ENCODE results near the gene SUN1. TPM values are rescaled to one million over a fixed set of nuclear protein-coding genes. Genes with fewer than 3 reads are reported as not detected.

SUN1 gene
- total and polyA plus RNA-seq, 2 donors (not counting 3 experiments of a cell fraction or from before 2014, with no cell fraction given), result 158 to 410 TPM

GRCh38 chr7:844043-844442, 11.8 kb downstream of the SUN1 start:
- CTCF ChIA-PET, result interaction anchor here (1.2 to 3.0 kb wide), 2 partner anchors 8 to 56 kb away, joined by 3 to 17 read pairs; no protein-coding TSS in a partner anchor
- BruUV-seq (replicated peaks), result no TSS peak

More at GRCh38 chr7:844043-844442, 11.8 kb downstream of the SUN1 start:
- Histone ChIP-seq H3K27ac (ENCODE audit: insufficient read depth, low read depth, low read length) (no peak overlapping the region), H3K9me1 (replicated peaks; ENCODE audit: control insufficient read depth, extremely low read depth, insufficient read depth, low read length) (no peaks in the 10 kb centered on the region), H3K79me2 (ENCODE audit: control insufficient read depth, insufficient read depth, low read length) (no peaks in the 10 kb centered on the region), H3K27me3 (ENCODE audit: control insufficient read depth in 2 of 2, insufficient read depth in 2 of 2, low read length in 2 of 2) (no peaks in the 10 kb centered on the region), H3K36me3 (ENCODE audit: control insufficient read depth in 2 of 2, extremely low read depth in 1 of 2, insufficient read depth in 2 of 2, low read length in 2 of 2) (peaks cover 5 to 30% of the 10 kb centered on the region in 2 experiments), H3K9ac (replicated peaks; ENCODE audit: extremely low read depth, insufficient read depth, low read length) (no peak overlapping the region), H3K4me2 (ENCODE audit: insufficient read depth, low read length) (no peak overlapping the region), H4K20me1 (replicated peaks; ENCODE audit: control insufficient read depth, extremely low read depth, insufficient read depth, low read length) (no peaks in the 10 kb centered on the region), H3K4me1 (ENCODE audit: control insufficient read depth, extremely low read depth, insufficient read depth, low read length) (no peaks in the 10 kb centered on the region), H2AFZ (ENCODE audit: low read depth, low read length) (no peak overlapping the region), H3K4me3 (replicated peaks in 1 of 3; ENCODE audit: insufficient read depth in 1 of 3, low read depth in 1 of 3, low read length in 3 of 3) (no peak overlapping the region), H3K9me3 (replicated peaks; ENCODE audit: control insufficient read depth, insufficient read depth, low read length) (no peaks in the 10 kb centered on the region)
- no peak for FAIRE-seq
- dilution Hi-C loops (cut with MboI; ENCODE audit: extremely low pct_ligation_motif_present, low sequenced_read_pairs), result no loop called here
- intact Hi-C loops (cut with micrococcal nuclease), result no loop called here
- POLR2A ChIA-PET, result no interaction called here
- TF ChIP-seq MAX (IDR thresholded peaks at IDR 0.05; ENCODE audit: insufficient read depth, insufficient read length) (no peak), GATA2 (IDR thresholded peaks at IDR 0.05; ENCODE audit: insufficient read depth, insufficient read length, low read depth, low read length) (no peak), POLR2A (IDR thresholded peaks at IDR 0.05; ENCODE audit: low read depth, low read length) (no peak), EZH2 (IDR thresholded peaks at IDR 0.05; ENCODE audit: borderline replicate concordance, low read depth, low read length, severe bottlenecking) (no peak), FOS (IDR thresholded peaks at IDR 0.05; ENCODE audit: borderline replicate concordance, insufficient read depth, low read length) (no peak), JUN (IDR thresholded peaks at IDR 0.05; ENCODE audit: borderline replicate concordance, insufficient read depth, insufficient read length, low read depth) (no peak), MYC (IDR thresholded peaks at IDR 0.05; ENCODE audit: low read depth, low read length) (no peak), POLR2AphosphoS5 (IDR thresholded peaks at IDR 0.05; ENCODE audit: insufficient read depth, low read depth, low read length) (no peak)
- TF ChIP-seq, protein P1, sequence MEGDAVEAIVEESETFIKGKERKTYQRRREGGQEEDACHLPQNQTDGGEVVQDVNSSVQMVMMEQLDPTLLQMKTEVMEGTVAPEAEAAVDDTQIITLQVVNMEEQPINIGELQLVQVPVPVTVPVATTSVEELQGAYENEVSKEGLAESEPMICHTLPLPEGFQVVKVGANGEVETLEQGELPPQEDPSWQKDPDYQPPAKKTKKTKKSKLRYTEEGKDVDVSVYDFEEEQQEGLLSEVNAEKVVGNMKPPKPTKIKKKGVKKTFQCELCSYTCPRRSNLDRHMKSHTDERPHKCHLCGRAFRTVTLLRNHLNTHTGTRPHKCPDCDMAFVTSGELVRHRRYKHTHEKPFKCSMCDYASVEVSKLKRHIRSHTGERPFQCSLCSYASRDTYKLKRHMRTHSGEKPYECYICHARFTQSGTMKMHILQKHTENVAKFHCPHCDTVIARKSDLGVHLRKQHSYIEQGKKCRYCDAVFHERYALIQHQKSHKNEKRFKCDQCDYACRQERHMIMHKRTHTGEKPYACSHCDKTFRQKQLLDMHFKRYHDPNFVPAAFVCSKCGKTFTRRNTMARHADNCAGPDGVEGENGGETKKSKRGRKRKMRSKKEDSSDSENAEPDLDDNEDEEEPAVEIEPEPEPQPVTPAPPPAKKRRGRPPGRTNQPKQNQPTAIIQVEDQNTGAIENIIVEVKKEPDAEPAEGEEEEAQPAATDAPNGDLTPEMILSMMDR (IDR thresholded peaks at IDR 0.05; ENCODE audit: extremely low read depth in 1 of 2, insufficient read depth in 1 of 2, low read depth in 1 of 2, low read length in 2 of 2), result no peak
- DNase-seq (ENCODE audit: low read depth, low spot score), result no peak

All from endothelial cell of umbilical vein (primary cell).